ENCODE measurements around the gene CCDC69. TPM values are rescaled to one million over a fixed set of nuclear protein-coding genes. Genes with fewer than 3 reads are reported as not detected.

The CCDC69 gene
- total RNA-seq, 3 donors from 2014 or later, result 8.8 to 190 (median 23.4) TPM

- no peaks in the 10 kb centered on the region for H3K36me3 ChIP-seq (ENCODE audit: low read depth)
- intact Hi-C loops (cut with DNase I, micrococcal nuclease), result no loop called here
These were observed 37.4 kb downstream of the CCDC69 start for GRCh38 chr5:151186538-151186937.

GRCh38 chr5:151186052-151186451 lies 37.8 kb downstream of the CCDC69 start:
- H3K9me3 ChIP-seq, result peaks cover 3% of the 10 kb centered on the region
- DNase-seq (no peak), ATAC-seq (no peak)
- intact Hi-C loops (cut with DNase I, micrococcal nuclease), result no loop called here
- no peaks in the 10 kb centered on the region for H3K4me1 ChIP-seq (ENCODE audit: low read depth)
- H3K4me3 ChIP-seq, result no peak overlapping the region
- H3K36me3 ChIP-seq (ENCODE audit: low read depth), result no peaks in the 10 kb centered on the region
- no peak for TF ChIP-seq CTCF (IDR thresholded peaks at IDR 0.05)

More at GRCh38 chr5:151186538-151186937, 37.4 kb downstream of the CCDC69 start:
- no peak for DNase-seq
- Histone ChIP-seq H3K9me3 (peaks cover 3% of the 10 kb centered on the region), H3K4me1 (ENCODE audit: low read depth) (no peaks in the 10 kb centered on the region), H3K4me3 (no peak overlapping the region)
- TF ChIP-seq CTCF (IDR thresholded peaks at IDR 0.05), result no peak
- ATAC-seq, result no peak

GRCh38 chr5:151184316-151185042 lies 39.4 kb downstream of the CCDC69 start:
- intact Hi-C loops (cut with DNase I, micrococcal nuclease), result no loop called here
- H3K36me3 ChIP-seq (ENCODE audit: low read depth), result no peaks in the 10 kb centered on the region
- H3K4me3 ChIP-seq, result no peak overlapping the region
- ATAC-seq (no peak), DNase-seq (no peak)
- no peak for TF ChIP-seq CTCF (IDR thresholded peaks at IDR 0.05)
- H3K4me1 ChIP-seq (ENCODE audit: low read depth), result no peaks in the 10 kb centered on the region
- peaks cover 3% of the 10 kb centered on the region for H3K9me3 ChIP-seq

GRCh38 chr5:151183456-151184245 lies 40.2 kb downstream of the CCDC69 start:
- no peaks in the 10 kb centered on the region for H3K36me3 ChIP-seq (ENCODE audit: low read depth)
- ATAC-seq (peak; percentile 16), DNase-seq (no peak)
- intact Hi-C loops (cut with DNase I, micrococcal nuclease), result no loop called here
- no peaks in the 10 kb centered on the region for H3K4me1 ChIP-seq (ENCODE audit: low read depth)
- no peak overlapping the region for H3K4me3 ChIP-seq
- no peak for TF ChIP-seq CTCF (IDR thresholded peaks at IDR 0.05)
- no peaks in the 10 kb centered on the region for H3K9me3 ChIP-seq

GRCh38 chr5:151182976-151183375 lies 40.9 kb downstream of the CCDC69 start:
- H3K36me3 ChIP-seq (ENCODE audit: low read depth), result no peaks in the 10 kb centered on the region
- TF ChIP-seq CTCF (IDR thresholded peaks at IDR 0.05), result no peak
- DNase-seq (no peak), ATAC-seq (no peak)
- no peak overlapping the region for H3K4me3 ChIP-seq
- intact Hi-C loops (cut with DNase I, micrococcal nuclease), result no loop called here
- no peaks in the 10 kb centered on the region for H3K9me3 ChIP-seq
- H3K4me1 ChIP-seq (ENCODE audit: low read depth), result no peaks in the 10 kb centered on the region

Measured in mucosa of descending colon (tissue), 3 donors.